H4 (cell line): ENCODE measurements around the gene DLX5. TPM values are rescaled to one million over a fixed set of nuclear protein-coding genes. Genes with fewer than 3 reads are reported as not detected.
"Not testable (repeated sequence)": the region's sequence is repeated elsewhere in the genome, so short reads cannot be mapped to it uniquely, and the experiment has no call there.

Experiments used
- DNase-seq: peaks from one replicate; pipeline ENCODE4 v3.0.0-alpha.2; 2015; ENCODE audit warnings: low spot score
- total RNA-seq: library from RNA; depleted of rRNA; stranded (reverse); fragments of >200 nt; shearing (Covaris generic); gene quantifications from 2 replicates; pipeline ENCODE4 v1.2.3, GENCODE V29; 2014; rRNA removed

Gene DLX5
- total RNA-seq, result 0.35 and 0.51 TPM in 2 replicates

- DNase-seq, result peak; percentile 36
These were observed at the start of gene DLX5 for GRCh38 chr7:97024209-97025129. Gene DLX5, minus strand, starts transcription at chr7:97024831. Its CDS starts 208 bp downstream, at chr7:97024623.

- DNase-seq, result not testable (repeated sequence)
These were observed 47.4 kb upstream of the DLX5 start for GRCh38 chr7:97072025-97072424.

- peak; percentile 68 for DNase-seq
These were observed 40.4 kb upstream of the DLX5 start for GRCh38 chr7:97064972-97065587.

GRCh38 chr7:97064020-97064419 lies 39.4 kb upstream of the DLX5 start:
- DNase-seq, result no peak

GRCh38 chr7:97043281-97043680 lies 18.6 kb upstream of the DLX5 start:
- no peak for DNase-seq

- DNase-seq, result no peak
These were observed 14.9 kb upstream of the DLX5 start for GRCh38 chr7:97039374-97040065.

- DNase-seq, result not testable (repeated sequence)
These were observed 9.7 kb upstream of the DLX5 start for GRCh38 chr7:97034213-97034852.

GRCh38 chr7:97027427-97028234 lies 3.0 kb upstream of the DLX5 start:
- peak; percentile 90 for DNase-seq

- DNase-seq, result no peak
These were observed 2.2 kb upstream of the DLX5 start for GRCh38 chr7:97026715-97027426.

GRCh38 chr7:97025983-97026714 lies 1.5 kb upstream of the DLX5 start:
- no peak for DNase-seq

GRCh38 chr7:97025130-97025499 lies 484 bp upstream of the DLX5 start:
- no peak for DNase-seq

- DNase-seq, result no peak
These were observed 1.9 kb downstream of the DLX5 start for GRCh38 chr7:97022491-97023306.

GRCh38 chr7:97021747-97022490 lies 2.7 kb downstream of the DLX5 start:
- DNase-seq, result no peak

GRCh38 chr7:97020996-97021746 lies 3.5 kb downstream of the DLX5 start:
- DNase-seq, result no peak

- DNase-seq, result no peak
These were observed 4.0 kb downstream of the DLX5 start for GRCh38 chr7:97020601-97020995.

GRCh38 chr7:97019710-97020225 lies 4.9 kb downstream of the DLX5 start:
- no peak for DNase-seq
